Measurements from ENCODE around the gene NRM. TPM values are rescaled to one million over a fixed set of nuclear protein-coding genes. Genes with fewer than 3 reads are reported as not detected.
"Not testable (repeated sequence)": the region's sequence is repeated elsewhere in the genome, so short reads cannot be mapped to it uniquely, and the experiment has no call there.

NRM gene
- total RNA-seq, 2 donors from 2014 or later = 2.6 to 5.2 TPM

- DNase-seq (peak; percentile 97 to 99 (median 98)), ATAC-seq (peak; percentile 75)
- intact Hi-C loops (cut with DNase I) = no loop called here
- WGBS, 2 donors = 1 to 2% methylated on average over 35 to 38 of the region's 38 CpGs
- Histone ChIP-seq H3K9me3 (no peaks in the 10 kb centered on the region), H3K27me3 (no peaks in the 10 kb centered on the region), H3K36me3 (replicated peaks in 1 of 2; ENCODE audit: insufficient read depth in 1 of 2, low read depth in 2 of 2) (peaks cover 9 to 19% of the 10 kb centered on the region in 2 donors), H3K4me3 (peak within 1 kb of the TSS; percentile 80 to 86), H3K4me1 (peaks cover 60% of the 10 kb centered on the region), H3K27ac (peak within 1 kb of the TSS; percentile 90 to 97 (median 90))
- TF ChIP-seq POLR2A (IDR thresholded peaks at IDR 0.05) (peak; percentile 79 to 97 (median 95)), CTCF (IDR thresholded peaks at IDR 0.05) (peak in 4 of 7 experiments; percentile 27 to 42 (median 34))
These were observed 29.3 kb upstream of the NRM start, which contains the start of gene TUBB for GRCh38 chr6:30719791-30720737. TSS of gene TUBB (plus strand) at chr6:30720352. CDS start at chr6:30720507, 155 bp downstream.

GRCh38 chr6:30719356-30719755 is 28.6 kb upstream of the NRM start:
- Histone ChIP-seq H3K36me3 (replicated peaks in 1 of 2; ENCODE audit: insufficient read depth in 1 of 2, low read depth in 2 of 2) (peaks cover 8 to 13% of the 10 kb centered on the region in 2 donors), H3K27me3 (no peaks in the 10 kb centered on the region), H3K9me3 (no peaks in the 10 kb centered on the region), H3K4me3 (no peak overlapping the region), H3K27ac (peak overlapping the region; percentile 35 to 97 (median 76)), H3K4me1 (peaks cover 53% of the 10 kb centered on the region)
- WGBS, 2 donors = 31 to 33% methylated on average over 8 of the region's 8 CpGs
- ATAC-seq (no peak), DNase-seq (no peak)
- TF ChIP-seq POLR2A (IDR thresholded peaks at IDR 0.05) (no peak), CTCF (IDR thresholded peaks at IDR 0.05) (no peak)
- intact Hi-C loops (cut with DNase I) = no loop called here

GRCh38 chr6:30717845-30718720 is 27.3 kb upstream of the NRM start:
- H3K4me1 ChIP-seq = peaks cover 41% of the 10 kb centered on the region
- intact Hi-C loops (cut with DNase I); ATAC-seq; H3K36me3 ChIP-seq (replicated peaks in 1 of 2; ENCODE audit: insufficient read depth in 1 of 2, low read depth in 2 of 2); H3K27me3 ChIP-seq; H3K4me3 ChIP-seq; DNase-seq; H3K9me3 ChIP-seq: not testable (repeated sequence)
- WGBS, 2 donors = 76 to 78% methylated on average over 37 of the region's 37 CpGs
- H3K27ac ChIP-seq = peak overlapping the region; percentile 80 to 97 (median 94)

GRCh38 chr6:30717129-30717844 is 26.5 kb upstream of the NRM start, which contains the start of gene MDC1:
TSS of gene MDC1 (minus strand) at chr6:30717281. CDS start at chr6:30715175, 2,106 bp downstream.
- WGBS, 2 donors = 0 to 1% methylated on average over 22 to 48 of the region's 48 CpGs
- peak; percentile 70 to 95 (median 93) for TF ChIP-seq POLR2A (IDR thresholded peaks at IDR 0.05)
- peak in 6 of 7 experiments; percentile 22 to 74 (median 62) for TF ChIP-seq CTCF (IDR thresholded peaks at IDR 0.05)
- ATAC-seq = peak; percentile 84
- H3K27ac ChIP-seq = peak within 1 kb of the TSS; percentile 90 to 97 (median 94)
- H3K4me1 ChIP-seq = peaks cover 34% of the 10 kb centered on the region
- no peaks in the 10 kb centered on the region for H3K9me3 ChIP-seq
- peak within 1 kb of the TSS; percentile 24 to 64 for H3K4me3 ChIP-seq
- peak; percentile 99 to 100 (median 100) for DNase-seq
- no peaks in the 10 kb centered on the region for H3K27me3 ChIP-seq
- peaks cover 0 to 1% of the 10 kb centered on the region in 2 donors for H3K36me3 ChIP-seq (replicated peaks in 1 of 2; ENCODE audit: insufficient read depth in 1 of 2, low read depth in 2 of 2)
- intact Hi-C loops (cut with DNase I) = no loop called here

Data from body of pancreas (tissue), 4 donors.